ENCODE measurements around the gene CACNA1H. TPM values are rescaled to one million over a fixed set of nuclear protein-coding genes. Genes with fewer than 3 reads are reported as not detected.

The CACNA1H gene
- total RNA-seq, 3 donors from 2014 or later (not counting 1 experiment from before 2014, with no cell fraction given), result 1.1 to 1.5 (median 1.3) TPM

DNA sequence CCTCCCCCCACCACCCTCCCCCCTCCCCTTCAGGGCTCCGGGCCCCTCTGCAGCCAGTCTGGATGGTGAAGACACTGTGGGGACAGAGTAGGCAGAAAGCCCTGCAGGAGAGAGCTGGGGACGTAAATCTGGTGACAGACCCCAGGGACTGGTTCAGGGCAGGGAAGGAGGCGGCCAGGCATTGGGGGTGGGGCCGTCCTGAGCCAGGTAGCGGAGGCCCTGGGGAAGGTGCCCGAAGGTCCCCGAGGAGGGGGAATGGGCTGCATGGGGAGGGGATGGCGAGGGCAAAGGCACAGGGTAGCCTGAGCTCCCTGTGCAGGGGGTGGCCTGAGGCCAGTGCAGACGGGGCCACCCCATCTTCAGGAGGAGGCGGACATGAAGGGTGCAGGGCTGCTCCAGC, 26.3 kb upstream of the CACNA1H start:
- H3K4me1 ChIP-seq (ENCODE audit: control insufficient read depth, insufficient read depth, low read length), result no peaks in the 10 kb centered on the region
- Mint-ChIP-seq H3K36me3 (no peaks in the 10 kb centered on the region), H3K4me3 (no peak overlapping the region), H3K9me3 (no peaks in the 10 kb centered on the region), H3K4me1 (no peaks in the 10 kb centered on the region), H3K27ac (no peak overlapping the region), H3K27me3 (ENCODE audit: low read depth in 2 of 2) (no peaks in the 10 kb centered on the region)
- H3K27ac ChIP-seq (ENCODE audit: low read length), result no peak overlapping the region
- ATAC-seq (no peak), DNase-seq (no peak)
- no peaks in the 10 kb centered on the region for H3K9me3 ChIP-seq (ENCODE audit: control insufficient read depth, insufficient read depth, low read length)
- WGBS (ENCODE audit: insufficient coverage), result 44% methylated on average over 9 of the region's 10 CpGs
- H3K36me3 ChIP-seq (ENCODE audit: control insufficient read depth, insufficient read depth, low read length), result no peaks in the 10 kb centered on the region
- TF ChIP-seq, protein P1, sequence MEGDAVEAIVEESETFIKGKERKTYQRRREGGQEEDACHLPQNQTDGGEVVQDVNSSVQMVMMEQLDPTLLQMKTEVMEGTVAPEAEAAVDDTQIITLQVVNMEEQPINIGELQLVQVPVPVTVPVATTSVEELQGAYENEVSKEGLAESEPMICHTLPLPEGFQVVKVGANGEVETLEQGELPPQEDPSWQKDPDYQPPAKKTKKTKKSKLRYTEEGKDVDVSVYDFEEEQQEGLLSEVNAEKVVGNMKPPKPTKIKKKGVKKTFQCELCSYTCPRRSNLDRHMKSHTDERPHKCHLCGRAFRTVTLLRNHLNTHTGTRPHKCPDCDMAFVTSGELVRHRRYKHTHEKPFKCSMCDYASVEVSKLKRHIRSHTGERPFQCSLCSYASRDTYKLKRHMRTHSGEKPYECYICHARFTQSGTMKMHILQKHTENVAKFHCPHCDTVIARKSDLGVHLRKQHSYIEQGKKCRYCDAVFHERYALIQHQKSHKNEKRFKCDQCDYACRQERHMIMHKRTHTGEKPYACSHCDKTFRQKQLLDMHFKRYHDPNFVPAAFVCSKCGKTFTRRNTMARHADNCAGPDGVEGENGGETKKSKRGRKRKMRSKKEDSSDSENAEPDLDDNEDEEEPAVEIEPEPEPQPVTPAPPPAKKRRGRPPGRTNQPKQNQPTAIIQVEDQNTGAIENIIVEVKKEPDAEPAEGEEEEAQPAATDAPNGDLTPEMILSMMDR (IDR thresholded peaks at IDR 0.05), result no peak
- intact Hi-C loops (cut with micrococcal nuclease), result no loop called here
- H3K4me3 ChIP-seq (ENCODE audit: low read length), result no peak overlapping the region
- no peaks in the 10 kb centered on the region for H3K27me3 ChIP-seq (ENCODE audit: control insufficient read depth, insufficient read depth, low read length)

DNA sequence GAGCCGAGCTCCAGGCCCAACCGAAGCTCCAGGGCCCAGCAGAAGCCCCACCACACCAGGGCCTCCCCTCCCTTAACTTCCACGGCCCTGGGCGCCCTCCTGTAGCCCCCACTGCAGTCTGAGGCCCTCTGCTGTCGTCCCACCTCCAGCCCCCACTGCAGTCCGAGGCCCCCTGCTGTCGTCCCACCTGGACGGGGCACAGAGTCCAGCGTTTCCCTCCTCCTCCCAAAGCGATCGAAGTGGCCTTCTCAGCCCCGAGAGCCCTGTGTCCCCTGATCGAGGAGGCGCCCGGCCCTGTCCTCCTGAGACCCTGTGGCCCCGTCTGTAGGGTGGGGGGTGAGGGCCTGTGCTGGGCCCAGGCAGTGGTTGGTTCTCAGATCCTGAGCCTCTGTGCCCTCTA, 25.8 kb upstream of the CACNA1H start:
- intact Hi-C loops (cut with micrococcal nuclease), result no loop called here
- no peak for DNase-seq
- Histone ChIP-seq H3K27ac (ENCODE audit: low read length) (no peak overlapping the region), H3K9me3 (ENCODE audit: control insufficient read depth, insufficient read depth, low read length) (no peaks in the 10 kb centered on the region), H3K4me3 (ENCODE audit: low read length) (no peak overlapping the region), H3K4me1 (ENCODE audit: control insufficient read depth, insufficient read depth, low read length) (no peaks in the 10 kb centered on the region), H3K36me3 (ENCODE audit: control insufficient read depth, insufficient read depth, low read length) (no peaks in the 10 kb centered on the region), H3K27me3 (ENCODE audit: control insufficient read depth, insufficient read depth, low read length) (no peaks in the 10 kb centered on the region)
- TF ChIP-seq, protein P1 (IDR thresholded peaks at IDR 0.05), result no peak
- no peaks in the 10 kb centered on the region for H3K9me3 Mint-ChIP-seq
- no peak overlapping the region for H3K27ac Mint-ChIP-seq
- H3K27me3 Mint-ChIP-seq (ENCODE audit: low read depth in 2 of 2), result no peaks in the 10 kb centered on the region
- no peak overlapping the region for H3K4me3 Mint-ChIP-seq
- no peak for ATAC-seq
- H3K4me1 Mint-ChIP-seq, result no peaks in the 10 kb centered on the region
- no peaks in the 10 kb centered on the region for H3K36me3 Mint-ChIP-seq
- WGBS (ENCODE audit: insufficient coverage), result 59% methylated on average over 16 of the region's 16 CpGs

DNA sequence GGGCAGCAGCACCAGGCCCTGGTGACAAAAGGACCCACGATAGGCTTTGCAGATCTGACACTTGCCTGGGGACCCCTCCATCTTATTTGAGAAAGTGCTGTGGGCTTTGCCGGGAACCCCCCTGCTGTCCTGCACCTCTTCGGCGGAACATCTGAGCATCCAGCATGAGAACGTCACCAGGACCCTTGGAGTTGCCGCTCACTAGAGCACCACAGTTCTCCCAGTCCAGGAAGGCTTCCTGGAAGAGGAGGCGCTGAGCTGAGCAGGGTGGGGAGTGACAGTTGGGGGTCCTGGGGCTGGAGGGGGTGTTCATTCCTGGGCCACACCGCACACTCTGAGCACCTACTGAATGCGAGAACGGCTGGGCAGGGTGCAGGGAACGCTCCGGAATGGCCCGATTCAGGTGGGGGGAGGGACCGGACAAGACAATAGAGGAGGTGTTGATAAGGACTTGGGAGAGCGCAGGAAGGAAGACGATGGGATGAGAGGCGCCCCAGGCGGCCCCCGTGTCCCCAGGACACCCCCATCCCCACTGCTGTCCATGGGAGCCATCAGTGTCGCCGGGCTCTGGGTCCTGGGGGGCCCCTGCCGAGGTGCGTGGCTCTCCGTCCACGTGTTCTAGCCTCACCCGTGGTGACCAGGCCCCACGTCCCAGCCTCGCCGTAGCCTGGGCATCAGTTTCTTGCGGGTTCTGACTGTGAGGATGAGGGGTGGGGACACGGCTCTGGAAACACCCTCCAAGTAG, 24.8 kb upstream of the CACNA1H start:
- H3K4me1 Mint-ChIP-seq, result no peaks in the 10 kb centered on the region
- DNase-seq (no peak), ATAC-seq (no peak)
- intact Hi-C loops (cut with micrococcal nuclease), result no loop called here
- H3K36me3 Mint-ChIP-seq, result no peaks in the 10 kb centered on the region
- Histone ChIP-seq H3K4me1 (ENCODE audit: control insufficient read depth, insufficient read depth, low read length) (no peaks in the 10 kb centered on the region), H3K36me3 (ENCODE audit: control insufficient read depth, insufficient read depth, low read length) (no peaks in the 10 kb centered on the region), H3K27me3 (ENCODE audit: control insufficient read depth, insufficient read depth, low read length) (no peaks in the 10 kb centered on the region), H3K9me3 (ENCODE audit: control insufficient read depth, insufficient read depth, low read length) (no peaks in the 10 kb centered on the region), H3K4me3 (ENCODE audit: low read length) (no peak overlapping the region), H3K27ac (ENCODE audit: low read length) (no peak overlapping the region)
- H3K27ac Mint-ChIP-seq, result no peak overlapping the region
- H3K27me3 Mint-ChIP-seq (ENCODE audit: low read depth in 2 of 2), result no peaks in the 10 kb centered on the region
- no peaks in the 10 kb centered on the region for H3K9me3 Mint-ChIP-seq
- TF ChIP-seq, protein P1 (IDR thresholded peaks at IDR 0.05), result no peak
- H3K4me3 Mint-ChIP-seq, result no peak overlapping the region
- WGBS (ENCODE audit: insufficient coverage), result 87% methylated on average over 31 of the region's 31 CpGs

All from natural killer cell (primary cell).